ENCODE results near the gene PDZRN3. TPM values are rescaled to one million over a fixed set of nuclear protein-coding genes. Genes with fewer than 3 reads are reported as not detected.

PDZRN3 gene
- total and polyA plus RNA-seq, 3 donors from 2014 or later, result 15.8 to 30.8 (median 23.1) TPM

- no peak for DNase-seq
- no peaks in the 10 kb centered on the region for H3K4me1 ChIP-seq
Observed at GRCh38 chr3:73474619-73475018, 150.1 kb downstream of the PDZRN3 start.

GRCh38 chr3:73473898-73474416 is 150.8 kb downstream of the PDZRN3 start:
- Histone ChIP-seq H3K4me1 (no peaks in the 10 kb centered on the region), H3K4me3 (no peak overlapping the region), H3K9me3 (no peaks in the 10 kb centered on the region), H3K27me3 (no peaks in the 10 kb centered on the region), H3K27ac (no peak overlapping the region), H3K36me3 (ENCODE audit: low read depth, missing control alignments) (no peaks in the 10 kb centered on the region)
- TF ChIP-seq, protein P1, sequence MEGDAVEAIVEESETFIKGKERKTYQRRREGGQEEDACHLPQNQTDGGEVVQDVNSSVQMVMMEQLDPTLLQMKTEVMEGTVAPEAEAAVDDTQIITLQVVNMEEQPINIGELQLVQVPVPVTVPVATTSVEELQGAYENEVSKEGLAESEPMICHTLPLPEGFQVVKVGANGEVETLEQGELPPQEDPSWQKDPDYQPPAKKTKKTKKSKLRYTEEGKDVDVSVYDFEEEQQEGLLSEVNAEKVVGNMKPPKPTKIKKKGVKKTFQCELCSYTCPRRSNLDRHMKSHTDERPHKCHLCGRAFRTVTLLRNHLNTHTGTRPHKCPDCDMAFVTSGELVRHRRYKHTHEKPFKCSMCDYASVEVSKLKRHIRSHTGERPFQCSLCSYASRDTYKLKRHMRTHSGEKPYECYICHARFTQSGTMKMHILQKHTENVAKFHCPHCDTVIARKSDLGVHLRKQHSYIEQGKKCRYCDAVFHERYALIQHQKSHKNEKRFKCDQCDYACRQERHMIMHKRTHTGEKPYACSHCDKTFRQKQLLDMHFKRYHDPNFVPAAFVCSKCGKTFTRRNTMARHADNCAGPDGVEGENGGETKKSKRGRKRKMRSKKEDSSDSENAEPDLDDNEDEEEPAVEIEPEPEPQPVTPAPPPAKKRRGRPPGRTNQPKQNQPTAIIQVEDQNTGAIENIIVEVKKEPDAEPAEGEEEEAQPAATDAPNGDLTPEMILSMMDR (IDR thresholded peaks at IDR 0.05), result no peak
- TF ChIP-seq POLR2A (IDR thresholded peaks at IDR 0.05), result no peak
- DNase-seq, result no peak
- WGBS, 2 donors, result 81 to 83% methylated on average over 4 of the region's 4 CpGs
- intact Hi-C loops (cut with DNase I; ENCODE audit: low total_unique reads), result no loop called here

More at GRCh38 chr3:73474619-73475018, 150.1 kb downstream of the PDZRN3 start:
- Histone ChIP-seq H3K27me3 (no peaks in the 10 kb centered on the region), H3K27ac (no peak overlapping the region), H3K9me3 (no peaks in the 10 kb centered on the region), H3K36me3 (ENCODE audit: low read depth, missing control alignments) (no peaks in the 10 kb centered on the region), H3K4me3 (no peak overlapping the region)
- 100% methylated on average over 1 of the region's 1 CpG for WGBS, 2 donors
- intact Hi-C loops (cut with DNase I; ENCODE audit: low total_unique reads), result no loop called here
- TF ChIP-seq, protein P1 (IDR thresholded peaks at IDR 0.05), result no peak
- no peak for TF ChIP-seq POLR2A (IDR thresholded peaks at IDR 0.05)

- intact Hi-C loops (cut with DNase I; ENCODE audit: low total_unique reads), result no loop called here
- WGBS, 2 donors, result 80 to 85% methylated on average over 5 of the region's 5 CpGs
- TF ChIP-seq, protein P1 (IDR thresholded peaks at IDR 0.05), result no peak
- TF ChIP-seq POLR2A (IDR thresholded peaks at IDR 0.05), result no peak
- no peaks in the 10 kb centered on the region for H3K36me3 ChIP-seq (ENCODE audit: low read depth, missing control alignments)
- no peaks in the 10 kb centered on the region for H3K4me1 ChIP-seq
- no peak overlapping the region for H3K27ac ChIP-seq
- H3K9me3 ChIP-seq, result no peaks in the 10 kb centered on the region
- DNase-seq, result no peak
- H3K4me3 ChIP-seq, result no peak overlapping the region
- no peaks in the 10 kb centered on the region for H3K27me3 ChIP-seq
Observed at GRCh38 chr3:73473181-73473897, 151.4 kb downstream of the PDZRN3 start.

DNA sequence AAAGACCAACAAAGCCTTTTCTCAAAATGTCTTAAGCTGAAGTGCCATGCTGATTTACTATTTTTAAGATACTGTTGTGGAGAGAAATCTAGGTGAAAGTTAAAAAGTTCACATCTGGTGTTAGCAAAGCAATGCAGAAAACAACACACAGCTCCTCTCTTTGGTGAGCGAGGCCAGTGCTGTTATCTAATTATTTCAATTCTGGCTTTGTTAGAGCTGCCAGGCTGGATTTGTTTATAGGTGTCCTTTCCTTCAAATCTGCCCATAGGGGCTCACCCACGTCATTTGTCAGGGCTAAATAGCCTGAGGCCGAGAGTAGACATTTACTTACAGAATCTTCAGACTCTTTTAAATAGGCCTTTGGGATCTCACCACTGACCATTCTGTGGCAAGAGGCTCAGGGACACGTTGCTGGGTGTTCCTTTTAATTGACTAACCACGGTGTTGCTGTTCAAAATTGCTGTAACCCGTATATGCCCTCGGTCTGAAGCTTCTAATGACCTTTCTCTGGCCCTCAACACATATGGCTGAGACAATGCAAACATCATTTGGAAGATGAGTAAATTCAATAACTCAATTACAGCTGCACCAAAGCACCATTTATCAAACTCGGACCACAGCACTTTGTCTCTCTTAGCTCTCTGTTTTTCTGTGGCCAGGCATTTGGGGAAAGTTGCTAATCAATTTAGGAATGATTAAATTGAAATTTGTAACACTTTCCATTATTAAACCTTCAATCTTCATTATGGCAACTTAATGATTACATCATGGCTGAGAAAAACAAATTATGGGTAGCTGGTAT is 152.6 kb downstream of the PDZRN3 start:
- Histone ChIP-seq H3K36me3 (ENCODE audit: low read depth, missing control alignments) (no peaks in the 10 kb centered on the region), H3K4me1 (no peaks in the 10 kb centered on the region), H3K27ac (no peak overlapping the region), H3K9me3 (no peaks in the 10 kb centered on the region), H3K4me3 (no peak overlapping the region), H3K27me3 (no peaks in the 10 kb centered on the region)
- WGBS, 2 donors, result 43 to 53% methylated on average over 8 of the region's 8 CpGs
- intact Hi-C loops (cut with DNase I; ENCODE audit: low total_unique reads), result no loop called here
- TF ChIP-seq POLR2A (IDR thresholded peaks at IDR 0.05), result no peak
- TF ChIP-seq, protein P1 (IDR thresholded peaks at IDR 0.05), result no peak
- no peak for DNase-seq
